Thoracic aorta (tissue), 2 donors: ENCODE measurements around the gene GSTCD. TPM values are rescaled to one million over a fixed set of nuclear protein-coding genes. Genes with fewer than 3 reads are reported as not detected.
A peak's percentile ranks its signal among the peaks of the same experiment; 100 is the strongest.

Source experiments
- ATAC-seq: fragments of 150-250 bp; one replicate; pipeline ENCODE4 v1.8.0; 2017; ENCODE audit warnings: low read depth; ENCODE audit not compliant: insufficient number of reproducible peaks, low FRiP score
- DNase-seq: peaks from one replicate; pipeline ENCODE4 v3.0.0-alpha.2; 2020; ENCODE audit warnings: low spot score
- H3K27ac ChIP-seq, 2 donors: fragments of 200-600 bp; sonication (generic); 1 replicate in 1 of 2; 2 replicates in 1 of 2; pipeline ENCODE4 v1.5.1; 2016; ENCODE audit warnings: mild to moderate bottlenecking in 2 of 2, moderate library complexity in 2 of 2
- H3K27me3 ChIP-seq: fragments of 200-600 bp; sonication (generic); replicated peaks from 2 replicates; pipeline ENCODE4 v1.6.0; 2016; ENCODE audit warnings: mild to moderate bottlenecking; ENCODE audit not compliant: insufficient read depth
- H3K36me3 ChIP-seq: fragments of 200-600 bp; sonication (generic); one replicate; pipeline ENCODE4 v1.5.1; 2016
- H3K4me1 ChIP-seq, 2 donors: fragments of 200-600 bp; sonication (generic); 1 replicate in 1 of 2; 2 replicates in 1 of 2; pipeline versions ENCODE4 v1.5.1 to v1.6.0; 2016; ENCODE audit warnings: low read depth in 2 of 2, mild to moderate bottlenecking in 1 of 2; ENCODE audit not compliant: control insufficient read depth in 1 of 2
- H3K4me3 ChIP-seq: fragments of 200-600 bp; sonication (generic); 2 replicates; pipeline ENCODE4 v1.5.1; 2016; ENCODE audit warnings: mild to moderate bottlenecking
- H3K9me3 ChIP-seq: fragments of 200-600 bp; sonication (generic); 2 replicates; pipeline ENCODE4 v1.5.1; 2016
- CTCF ChIP-seq: fragments of 200-600 bp; sonication (generic); IDR thresholded peaks from one replicate; pipeline ENCODE4 v1.5.1; 2019; ENCODE audit warnings: antibody characterized with exemption
- total RNA-seq, 2 donors: library from RNA; depleted of rRNA; stranded (reverse); fragments of >200 nt; gene quantifications; one replicate each; pipeline versions ENCODE4 v1.1.0 to v1.2.3, GENCODE V29; 2016

Gene GSTCD
- total RNA-seq, 2 donors from 2014 or later = 6.6 to 6.9 TPM

GRCh38 chr4:105896461-105896942, 187.9 kb downstream of the GSTCD start:
- Histone ChIP-seq H3K27ac (peak overlapping the region; percentile 87), H3K36me3 (no peaks in the 10 kb centered on the region), H3K4me3 (peak overlapping the region; percentile 89), H3K27me3 (no peaks in the 10 kb centered on the region), H3K4me1 (peaks cover 7 to 57% of the 10 kb centered on the region in 2 donors), H3K9me3 (no peaks in the 10 kb centered on the region)
- no peak for ATAC-seq
- DNase-seq = no peak
- no peak for TF ChIP-seq CTCF

Other genes with a start within 250 kb of the GSTCD start
- 10 to 100 TPM; 76.8 to 78.4 TPM for gene PPA2, start 234.7 kb upstream of the GSTCD start, total RNA-seq
- gene ARHGEF38, start 156.2 kb upstream of the GSTCD start, total RNA-seq = not detected
- gene INTS12, start 95 bp upstream of the GSTCD start, total RNA-seq = 10 to 100 TPM; 22.6 TPM
- 100 to 1,000 TPM; 167 to 240 TPM for gene NPNT, start 186.7 kb downstream of the GSTCD start, total RNA-seq